SK-N-SH (cell line): Measurements from ENCODE around the gene SLC20A1. TPM values are rescaled to one million over a fixed set of nuclear protein-coding genes. Genes with fewer than 3 reads are reported as not detected.
A peak's percentile ranks its signal among the peaks of the same experiment; 100 is the strongest.
"Not testable (repeated sequence)": the region's sequence is repeated elsewhere in the genome, so short reads cannot be mapped to it uniquely, and the experiment has no call there.

ENCODE experiments used
- CTCF ChIA-PET: fragments of 300-600, 350-600 bp; formaldehyde crosslinking; extraction: SDS; loops from one replicate; lab custom pipeline; 2021; lab: Yijun Ruan, JAX
- POLR2A ChIA-PET: fragments of 350-600 bp; sonication (Branson Sonifier 250); formaldehyde crosslinking; extraction: SDS; loops from one replicate; lab custom pipeline; 2020; ENCODE audit warnings: antibody characterized with exemption, inconsistent platforms; lab: Yijun Ruan, JAX
- DNase-seq: peaks from one replicate; pipeline ENCODE4 v3.0.0; 2012
- H2AFZ ChIP-seq: fragments of 200-600 bp; sonication (generic); 2 replicates; pipeline ENCODE4 v1.8.1; 2016; ENCODE audit warnings: antibody characterized with exemption, mild to moderate bottlenecking, low read depth
- H3F3A ChIP-seq: fragments of 200-600 bp; sonication (generic); replicated peaks from 2 replicates; pipeline ENCODE3; 2016; ENCODE audit warnings: antibody characterized with exemption, mild to moderate bottlenecking; ENCODE audit not compliant: insufficient read depth
- H3K27ac ChIP-seq, 2 experiments: fragments of 200-500 bp in 1 of 2; fragments of 200-600 bp in 1 of 2; sonication (Bioruptor generic) in 1 of 2; sonication (generic), shearing (Covaris generic) in 1 of 2; 2 replicates each; pipeline versions ENCODE4 v1.5.1 to v1.6.1; 2014 to 2016; ENCODE audit warnings: low read depth in 2 of 2, inconsistent platforms in 1 of 2, low read length in 1 of 2, mild to moderate bottlenecking in 1 of 2, mixed read lengths in 1 of 2
- H3K27me3 ChIP-seq: fragments of 200-600 bp; sonication (generic), shearing (Covaris generic); 2 replicates; pipeline ENCODE4 v1.6.1; 2016; ENCODE audit warnings: mixed run types; ENCODE audit not compliant: insufficient read depth
- H3K36me3 ChIP-seq, 2 experiments: fragments of 200-500 bp in 1 of 2; fragments of 200-600 bp in 1 of 2; sonication (Bioruptor generic) in 1 of 2; sonication (generic) in 1 of 2; replicated peaks in 1 of 2; 2 replicates each; pipeline versions ENCODE3 to v1.5.1; 2014 to 2016; ENCODE audit warnings: low read length in 1 of 2, mild to moderate bottlenecking in 1 of 2; ENCODE audit not compliant: insufficient read depth in 2 of 2, control insufficient read depth in 1 of 2
- H3K4me1 ChIP-seq, 2 experiments: fragments of 200-500 bp in 1 of 2; fragments of 200-600 bp in 1 of 2; sonication (Bioruptor generic) in 1 of 2; sonication (generic), shearing (Covaris generic) in 1 of 2; 2 replicates each; pipeline versions ENCODE4 v1.5.1 to v1.6.1; 2014 to 2016; ENCODE audit warnings: low read depth in 1 of 2, low read length in 1 of 2, mixed run types in 1 of 2; ENCODE audit not compliant: insufficient read depth in 2 of 2, control insufficient read depth in 1 of 2
- H3K4me2 ChIP-seq: fragments of 200-600 bp; sonication (generic), shearing (Covaris generic); 2 replicates; pipeline ENCODE4 v1.6.1; 2017; ENCODE audit warnings: mixed run types
- H3K4me3 ChIP-seq, 2 experiments: fragments of 200-500 bp in 1 of 2; fragments of 200-600 bp in 1 of 2; sonication (Bioruptor generic) in 1 of 2; sonication (generic), shearing (Covaris generic) in 1 of 2; 2 replicates each; pipeline versions ENCODE4 v1.5.1 to v1.8.1; 2014 to 2016; ENCODE audit warnings: low read depth in 2 of 2, inconsistent platforms in 1 of 2, low read length in 1 of 2, mild to moderate bottlenecking in 1 of 2, mixed read lengths in 1 of 2, moderate library complexity in 1 of 2
- H3K79me2 ChIP-seq: fragments of 200-600 bp; sonication (generic); 2 replicates; pipeline ENCODE4 v1.8.1; 2017; ENCODE audit warnings: mild to moderate bottlenecking; ENCODE audit not compliant: insufficient read depth
- H3K9ac ChIP-seq: fragments of 200-600 bp; sonication (generic); 2 replicates; pipeline ENCODE4 v1.6.1; 2017; ENCODE audit warnings: mixed run types
- H3K9me2 ChIP-seq: fragments of 200-600 bp; sonication (generic); 2 replicates; pipeline ENCODE4 v1.6.1; 2017; ENCODE audit warnings: mixed run types
- H3K9me3 ChIP-seq: fragments of 200-600 bp; sonication (generic); 2 replicates; pipeline ENCODE4 v1.6.1; 2017; ENCODE audit warnings: mixed run types, mild to moderate bottlenecking, moderate library complexity
- H4K20me1 ChIP-seq: fragments of 200-600 bp; sonication (generic); 2 replicates; pipeline ENCODE4 v1.6.1; 2017; ENCODE audit warnings: mild to moderate bottlenecking, mixed run types; ENCODE audit not compliant: insufficient read depth
- IRF3 ChIP-seq: fragments of 150-350 bp; IDR thresholded peaks from 2 replicates; pipeline ENCODE4 v1.6.1; 2016; ENCODE audit warnings: mild to moderate bottlenecking, low read depth, low read length
- JUND ChIP-seq: IDR thresholded peaks from 2 replicates; pipeline ENCODE4 v1.4.0; 2012
- MAX ChIP-seq: IDR thresholded peaks from 2 replicates; pipeline ENCODE4 v1.4.0; 2012; ENCODE audit warnings: low read depth
- NRF1 ChIP-seq: IDR thresholded peaks from 2 replicates; pipeline ENCODE4 v1.6.1; 2012; ENCODE audit warnings: low read depth, mild to moderate bottlenecking, low read length
- RXRA ChIP-seq: IDR thresholded peaks from 2 replicates; pipeline ENCODE4 v1.4.0; 2012; ENCODE audit warnings: low read depth, mild to moderate bottlenecking, borderline replicate concordance
- SIN3A ChIP-seq: IDR thresholded peaks from 2 replicates; pipeline ENCODE4 v1.6.1; 2012; ENCODE audit warnings: low read depth, mild to moderate bottlenecking, low read length, moderate library complexity, borderline replicate concordance
- SMC3 ChIP-seq: IDR thresholded peaks from 2 replicates; pipeline ENCODE4 v1.6.1; 2012; ENCODE audit warnings: low read depth, low read length, improper control_type of control experiment
- TAF1 ChIP-seq: IDR thresholded peaks from 2 replicates; pipeline ENCODE4 v1.6.1; 2012; ENCODE audit warnings: low read depth, mild to moderate bottlenecking, low read length, moderate library complexity, borderline replicate concordance
- TCF12 ChIP-seq: IDR thresholded peaks from 2 replicates; pipeline ENCODE4 v1.4.0; 2012
- USF2 ChIP-seq: fragments of 150-350 bp; IDR thresholded peaks from 2 replicates; pipeline ENCODE4 v1.6.1; 2017; ENCODE audit warnings: antibody characterized with exemption, low read length, low read depth, borderline replicate concordance
- ZBTB33 ChIP-seq: IDR thresholded peaks from 2 replicates; pipeline ENCODE4 v1.4.0; 2012; ENCODE audit warnings: low read depth, borderline replicate concordance
- WGBS: methylation state at CpG from one replicate; pipeline ENCODE4 v1.1.6; 2017; ENCODE audit warnings: low lambda C conversion rate; 5-methylcytosine and 5-hydroxymethylcytosine counted together
- polyA plus RNA-seq, 3 experiments: library from polyadenylated mRNA; depleted of rRNA; stranded (reverse); fragments of >200 nt; gene quantifications; 2 replicates each; pipeline ENCODE4 v1.2.3, GENCODE V29; 2012

The SLC20A1 gene
- polyA plus RNA-seq, 1 of the 3 experiments (the other 2 are of a cell fraction), result 56.3 TPM

GRCh38 chr2:112706170-112706664 is 60.5 kb downstream of the SLC20A1 start:
- ChIA-PET POLR2A (no interaction called here), CTCF (interaction anchor here (1.0 to 5.6 kb wide), 4 partner anchors 15 to 106 kb away, joined by 3 to 22 read pairs (median 13); no protein-coding TSS in a partner anchor)
- 56% methylated on average over 5 of the region's 5 CpGs for WGBS
- Histone ChIP-seq H2AFZ (peak overlapping the region; percentile 5; the same call in 1 of the 2 replicates), H3K36me3 (no peaks in the 10 kb centered on the region), H3K9ac (no peak overlapping the region), H3F3A (peaks cover 4% of the 10 kb centered on the region), H3K4me2 (no peak overlapping the region), H4K20me1 (no peaks in the 10 kb centered on the region), H3K9me3 (no peaks in the 10 kb centered on the region), H3K27ac (no peak overlapping the region), H3K4me1 (no peaks in the 10 kb centered on the region), H3K79me2 (no peaks in the 10 kb centered on the region), H3K4me3 (no peak overlapping the region), H3K27me3 (no peaks in the 10 kb centered on the region), H3K9me2 (no peaks in the 10 kb centered on the region)
- TF ChIP-seq MAX, result no peak
- no peak for TF ChIP-seq IRF3
- TF ChIP-seq JUND, result no peak
- TF ChIP-seq TCF12, result no peak
- no peak for TF ChIP-seq ZBTB33
- TF ChIP-seq USF2, result no peak
- TF ChIP-seq TAF1, result no peak
- TF ChIP-seq SMC3, result no peak
- no peak for TF ChIP-seq RXRA
- no peak for TF ChIP-seq SIN3A
- TF ChIP-seq NRF1, result no peak
- DNase-seq, result no peak

- H3K4me2 ChIP-seq, H3F3A ChIP-seq, H3K4me1 ChIP-seq, H3K4me3 ChIP-seq, DNase-seq, H3K9ac ChIP-seq, H3K36me3 ChIP-seq, H3K27me3 ChIP-seq, H3K9me3 ChIP-seq, H3K79me2 ChIP-seq, H2AFZ ChIP-seq, POLR2A ChIA-PET, H3K9me2 ChIP-seq, H3K27ac ChIP-seq, H4K20me1 ChIP-seq: not testable (repeated sequence)
- CTCF ChIA-PET, result interaction anchor here (0.7 to 5.6 kb wide), 5 partner anchors 8 to 106 kb away, joined by 3 to 22 read pairs (median 4); no protein-coding TSS in a partner anchor
- WGBS, result 77% methylated on average over 9 of the region's 9 CpGs
Measured at GRCh38 chr2:112706947-112707346, 61.2 kb downstream of the SLC20A1 start.
